Ovary (tissue), 9 donors: ENCODE results near the gene KCNE5. TPM values are rescaled to one million over a fixed set of nuclear protein-coding genes. Genes with fewer than 3 reads are reported as not detected.

Experiments
- DNase-seq, 5 donors: peaks; one replicate each; pipeline ENCODE4 v3.0.0-alpha.2; 2019 to 2020
- H3K27ac ChIP-seq, 2 donors: fragments of 200-600 bp; one replicate each; pipeline versions ENCODE4 v1.5.1 to v1.8.0; 2019 to 2022
- H3K27me3 ChIP-seq: fragments of 200-600 bp; one replicate; pipeline ENCODE4 v1.8.0; 2022
- H3K36me3 ChIP-seq: fragments of 200-600 bp; sonication (generic); one replicate; pipeline ENCODE4 v1.5.1; 2019
- H3K4me1 ChIP-seq: one replicate; pipeline ENCODE4 v1.8.1; 2013; ENCODE audit warnings: mild to moderate bottlenecking, moderate library complexity; ENCODE audit not compliant: insufficient read depth
- H3K4me3 ChIP-seq: fragments of 200-600 bp; sonication (generic); one replicate; pipeline ENCODE4 v1.5.1; 2017
- H3K9me3 ChIP-seq, 2 donors: fragments of 200-600 bp in 1 of 2; sonication (generic) in 1 of 2; one replicate each; pipeline versions ENCODE4 v1.5.1 to v1.8.1; 2013 to 2019; ENCODE audit warnings: mild to moderate bottlenecking in 1 of 2, moderate library complexity in 1 of 2
- EP300 ChIP-seq: sonication (generic); formaldehyde crosslinking; IDR thresholded peaks from one replicate; pipeline ENCODE4 v1.6.1; 2017; ENCODE audit warnings: antibody characterized with exemption
- POLR2A ChIP-seq: fragments of 450-650 bp; IDR thresholded peaks from one replicate; pipeline ENCODE4 v1.6.1; 2017; ENCODE audit warnings: antibody characterized with exemption, mild to moderate bottlenecking, moderate library complexity
- WGBS, 3 donors: extraction: QIAGEN DNeasy Blood & Tissue Kit in 1 of 3; methylation state at CpG; one replicate each; pipeline versions ENCODE4 v1.1.5 to v1.1.7; 2013 to 2017; 5-methylcytosine and 5-hydroxymethylcytosine counted together
- intact Hi-C, 4 donors: fragments of 100-400 bp; cut with DNase I; formaldehyde crosslinking; loops; one replicate each; pipeline versions ENCODE4 v1.11.0 to v1.15.1; 2022 to 2023
- polyA plus RNA-seq, 2 donors: library from polyadenylated mRNA; stranded (reverse); fragments of 200-250 nt in 1 of 2; fragments of 350-450 nt in 1 of 2; fragmentation: Illumina TruSeq in 1 of 2; extraction: RNeasy Lipid Tissue Mini Kit (QIAGEN cat#74804) in 1 of 2; gene quantifications; one replicate each; pipeline ENCODE4 v1.2.3, GENCODE V29; 2013 to 2014
- total RNA-seq, 7 donors: library from RNA; depleted of rRNA in 2 of 7; stranded (reverse); fragments of >200 nt in 2 of 7; fragmentation: NEBNext Ultra II Directional in 3 of 7; extraction: Animal tissue kit (Norgen Biotek cat#: 25700) in 3 of 7; gene quantifications; one replicate each; pipeline versions ENCODE4 v1.1.0 to v1.2.4, GENCODE V29; 2016 to 2023
- TF ChIP-seq, protein P1 (sequence below), 3 donors: fragments of 450-650 bp in 2 of 3; fragments of 200-600 bp in 1 of 3; IDR thresholded peaks; one replicate each; pipeline versions ENCODE4 v1.5.1 to v1.8.0; 2016 to 2022; ENCODE audit warnings: antibody characterized with exemption in 3 of 3, mild to moderate bottlenecking in 1 of 3
- donor health status: DM: no; HTN: no; CAD: no; lungs with moderate emphysema.
- donor health status: DM: no; HTN: no; CAD: no.
- donor health status: Bipolar disorder and iron deficiency.
- donor health status: DM: yes; HTN: yes; CAD: no.
- donor health status: DM: no; HTN: no; CAD: no.
- donor health status: DM: yes; HTN: yes; CAD: no.

Gene KCNE5
- total and polyA plus RNA-seq, 9 donors: 0.30 to 1.4 (median 0.63) TPM; not detected in 1

GRCh38 chrX:109632906-109633504 lies 8.0 kb upstream of the KCNE5 start:
- intact Hi-C loops: no loop called here
- 37 to 41% (median 38%) methylated on average over 5 of the region's 5 CpGs for WGBS, 3 donors
- Histone ChIP-seq H3K27me3 (no peaks in the 10 kb centered on the region), H3K4me3 (no peak overlapping the region), H3K9me3 (no peaks in the 10 kb centered on the region), H3K27ac (no peak overlapping the region), H3K4me1 (no peaks in the 10 kb centered on the region), H3K36me3 (no peaks in the 10 kb centered on the region)
- TF ChIP-seq POLR2A: no peak
- no peak for TF ChIP-seq EP300
- TF ChIP-seq, protein P1, sequence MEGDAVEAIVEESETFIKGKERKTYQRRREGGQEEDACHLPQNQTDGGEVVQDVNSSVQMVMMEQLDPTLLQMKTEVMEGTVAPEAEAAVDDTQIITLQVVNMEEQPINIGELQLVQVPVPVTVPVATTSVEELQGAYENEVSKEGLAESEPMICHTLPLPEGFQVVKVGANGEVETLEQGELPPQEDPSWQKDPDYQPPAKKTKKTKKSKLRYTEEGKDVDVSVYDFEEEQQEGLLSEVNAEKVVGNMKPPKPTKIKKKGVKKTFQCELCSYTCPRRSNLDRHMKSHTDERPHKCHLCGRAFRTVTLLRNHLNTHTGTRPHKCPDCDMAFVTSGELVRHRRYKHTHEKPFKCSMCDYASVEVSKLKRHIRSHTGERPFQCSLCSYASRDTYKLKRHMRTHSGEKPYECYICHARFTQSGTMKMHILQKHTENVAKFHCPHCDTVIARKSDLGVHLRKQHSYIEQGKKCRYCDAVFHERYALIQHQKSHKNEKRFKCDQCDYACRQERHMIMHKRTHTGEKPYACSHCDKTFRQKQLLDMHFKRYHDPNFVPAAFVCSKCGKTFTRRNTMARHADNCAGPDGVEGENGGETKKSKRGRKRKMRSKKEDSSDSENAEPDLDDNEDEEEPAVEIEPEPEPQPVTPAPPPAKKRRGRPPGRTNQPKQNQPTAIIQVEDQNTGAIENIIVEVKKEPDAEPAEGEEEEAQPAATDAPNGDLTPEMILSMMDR (IDR thresholded peaks at IDR 0.05): no peak
- no peak for DNase-seq

DNA sequence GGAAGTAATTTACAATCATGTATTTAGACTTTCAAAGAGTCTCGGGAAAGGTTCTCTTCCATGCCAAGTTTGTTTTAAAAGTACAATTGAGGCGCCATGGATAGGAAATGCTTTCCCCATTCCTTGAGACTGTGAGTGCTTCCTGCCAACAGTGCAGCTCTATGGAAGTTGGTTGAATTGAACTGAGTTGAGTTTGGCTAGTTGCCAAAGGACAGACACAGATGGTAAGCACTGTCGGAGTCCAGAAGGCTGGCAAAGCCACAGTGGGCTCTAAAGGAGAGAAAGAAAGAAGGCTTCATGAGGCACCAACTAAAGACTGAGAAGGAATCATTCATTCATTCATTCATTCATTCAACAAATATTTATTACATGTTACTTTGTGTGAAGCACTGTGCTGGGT lies 4.3 kb upstream of the KCNE5 start:
- no peak overlapping the region for H3K27ac ChIP-seq
- H3K27me3 ChIP-seq: no peaks in the 10 kb centered on the region
- no peaks in the 10 kb centered on the region for H3K36me3 ChIP-seq
- 64 to 74% (median 66%) methylated on average over 3 of the region's 3 CpGs for WGBS, 3 donors
- no peak overlapping the region for H3K4me3 ChIP-seq
- no peak for DNase-seq
- TF ChIP-seq POLR2A (no peak), EP300 (no peak)
- TF ChIP-seq, protein P1 (IDR thresholded peaks at IDR 0.05): no peak
- H3K9me3 ChIP-seq: no peaks in the 10 kb centered on the region
- intact Hi-C loops: loop anchor here in 1 of 4 donors (10.0 kb wide), 1 partner anchor 145 kb away; the partner anchor contains the start of gene GUCY2F
- H3K4me1 ChIP-seq: no peaks in the 10 kb centered on the region

DNA sequence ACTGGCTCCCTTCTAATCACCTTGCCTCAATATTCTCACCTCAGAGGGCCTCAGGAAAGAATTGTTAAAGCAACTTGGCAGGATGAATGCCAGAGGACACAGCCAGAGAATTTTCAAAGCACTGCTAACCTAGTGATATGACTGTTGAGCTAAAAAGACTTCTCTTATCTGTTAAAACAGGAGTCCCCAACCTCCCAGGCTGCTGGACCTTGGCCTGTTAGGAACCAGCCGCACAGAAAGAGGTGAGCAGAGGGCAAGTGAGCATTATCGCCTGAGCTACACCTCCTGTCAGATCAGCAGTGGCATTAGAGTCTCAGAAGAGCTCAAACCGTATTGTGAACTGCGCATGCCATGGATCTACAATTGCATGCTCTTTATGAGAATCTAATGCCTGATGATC lies 1.7 kb upstream of the KCNE5 start:
- Histone ChIP-seq H3K36me3 (no peaks in the 10 kb centered on the region), H3K4me3 (no peak overlapping the region), H3K9me3 (no peaks in the 10 kb centered on the region), H3K4me1 (no peaks in the 10 kb centered on the region), H3K27ac (no peak overlapping the region), H3K27me3 (no peaks in the 10 kb centered on the region)
- TF ChIP-seq EP300 (no peak), POLR2A (no peak)
- TF ChIP-seq, protein P1 (IDR thresholded peaks at IDR 0.05): no peak
- intact Hi-C loops: loop anchor here in 1 of 4 donors (10.0 kb wide), 1 partner anchor 142 kb away; the partner anchor contains the start of gene GUCY2F
- WGBS, 3 donors: 82 to 88% (median 85%) methylated on average over 4 of the region's 4 CpGs
- no peak for DNase-seq

DNA sequence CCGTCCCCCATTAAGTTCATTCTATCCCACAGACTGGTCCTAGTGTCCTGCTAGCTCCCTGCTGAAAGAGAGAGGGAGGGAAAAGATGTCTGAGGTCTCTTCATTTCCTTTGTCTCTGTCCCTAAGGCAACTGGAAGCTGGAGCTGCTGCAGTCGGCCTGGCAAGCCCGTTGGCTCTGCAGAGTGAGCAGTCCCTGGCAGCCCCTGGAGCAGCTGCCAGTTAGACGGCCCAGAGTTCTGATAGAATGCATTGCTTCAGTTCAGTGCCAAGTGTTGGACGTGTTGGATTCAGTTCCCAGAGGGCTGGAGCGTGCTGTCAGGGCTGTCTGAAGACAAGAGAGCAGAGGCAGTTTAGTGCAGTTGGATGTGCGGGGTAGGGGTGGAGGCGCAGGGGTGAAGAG lies 975 bp downstream of the KCNE5 start:
- no peak overlapping the region for H3K4me3 ChIP-seq
- no peaks in the 10 kb centered on the region for H3K36me3 ChIP-seq
- WGBS, 3 donors: 71 to 76% (median 75%) methylated on average over 8 of the region's 8 CpGs
- no peak for DNase-seq
- H3K4me1 ChIP-seq: no peaks in the 10 kb centered on the region
- TF ChIP-seq EP300: no peak
- intact Hi-C loops: loop anchor here in 1 of 4 donors (10.0 kb wide), 1 partner anchor 139 kb away; the partner anchor contains the start of gene GUCY2F
- no peak overlapping the region for H3K27ac ChIP-seq
- H3K9me3 ChIP-seq: no peaks in the 10 kb centered on the region
- H3K27me3 ChIP-seq: no peaks in the 10 kb centered on the region

DNA sequence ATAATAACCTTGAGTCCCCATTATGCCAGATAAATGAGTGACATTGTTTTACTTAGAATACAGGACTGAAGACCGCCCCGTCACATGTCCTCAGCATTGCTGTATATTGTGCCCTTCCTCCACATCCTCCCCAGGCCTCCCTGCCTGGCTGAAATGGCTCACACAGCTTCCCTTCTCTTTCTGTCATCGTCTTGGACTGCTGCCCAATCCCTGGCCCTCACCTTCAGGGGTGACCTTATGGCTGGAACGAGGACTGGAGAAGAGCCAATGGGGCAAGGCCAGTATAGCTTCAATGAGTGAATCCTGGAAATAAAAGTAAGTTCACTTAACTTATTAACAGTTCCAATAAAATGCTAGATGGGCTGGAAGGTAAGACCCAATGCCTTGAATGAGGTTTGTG lies 2.7 kb downstream of the KCNE5 start:
- Histone ChIP-seq H3K27ac (no peak overlapping the region), H3K27me3 (no peaks in the 10 kb centered on the region), H3K36me3 (no peaks in the 10 kb centered on the region), H3K4me1 (no peaks in the 10 kb centered on the region), H3K9me3 (no peaks in the 10 kb centered on the region), H3K4me3 (no peak overlapping the region)
- TF ChIP-seq, protein P1 (IDR thresholded peaks at IDR 0.05): no peak
- TF ChIP-seq EP300: no peak
- TF ChIP-seq POLR2A: no peak
- WGBS, 3 donors: 66 to 71% (median 70%) methylated on average over 4 of the region's 4 CpGs
- no peak for DNase-seq
- intact Hi-C loops: loop anchor here in 1 of 4 donors (10.0 kb wide), 1 partner anchor 137 kb away; the partner anchor contains the start of gene GUCY2F
